ENCODE measurements around the gene PPP2R1B. TPM values are rescaled to one million over a fixed set of nuclear protein-coding genes. Genes with fewer than 3 reads are reported as not detected.
A peak's percentile ranks its signal among the peaks of the same experiment; 100 is the strongest.

The PPP2R1B gene
- total and polyA plus RNA-seq, 2 donors (not counting 3 experiments of a cell fraction or from before 2014, with no cell fraction given), result 18.0 to 50.8 TPM

DNA sequence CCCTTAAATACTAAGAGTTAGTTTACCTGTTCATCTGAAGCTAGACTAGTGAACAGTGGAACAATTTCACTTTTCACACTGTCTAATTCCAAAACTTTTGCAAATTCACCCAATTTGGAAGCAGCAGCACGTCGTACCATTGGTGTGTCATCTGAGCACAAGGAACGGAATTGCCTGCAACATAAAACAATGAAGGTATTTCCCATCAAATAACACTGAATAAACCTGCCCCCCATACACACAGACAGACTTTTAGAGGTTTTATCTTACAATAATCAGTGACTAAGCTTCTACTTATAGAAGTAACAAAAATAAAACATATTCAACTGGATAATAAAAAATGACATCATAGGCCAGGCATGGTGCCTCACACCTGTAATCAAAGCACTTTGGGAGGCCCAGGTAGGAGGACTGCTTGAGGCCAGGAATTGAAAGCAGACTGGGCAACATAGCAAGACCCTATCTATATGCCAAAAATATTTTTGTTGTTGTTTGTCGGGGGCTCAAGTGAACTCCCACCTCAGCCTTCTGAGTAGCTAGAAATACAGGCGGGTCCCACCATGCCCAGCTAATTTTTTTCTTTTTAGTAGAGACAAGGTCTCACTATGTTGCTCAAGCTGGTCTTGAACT, 6.3 kb downstream of the PPP2R1B start:
- no peaks in the 10 kb centered on the region for H3K27me3 ChIP-seq (ENCODE audit: control insufficient read depth in 2 of 2, insufficient read depth in 2 of 2, low read length in 2 of 2)
- no peak overlapping the region for H3K4me3 ChIP-seq (replicated peaks in 1 of 3; ENCODE audit: insufficient read depth in 1 of 3, low read depth in 1 of 3, low read length in 3 of 3)
- no peaks in the 10 kb centered on the region for H3K9me3 ChIP-seq (replicated peaks; ENCODE audit: control insufficient read depth, insufficient read depth, low read length)
- no peak overlapping the region for H3K9ac ChIP-seq (replicated peaks; ENCODE audit: extremely low read depth, insufficient read depth, low read length)
- no peaks in the 10 kb centered on the region for H3K9me1 ChIP-seq (replicated peaks; ENCODE audit: control insufficient read depth, extremely low read depth, insufficient read depth, low read length)
- peaks cover 4% of the 10 kb centered on the region for H3K4me1 ChIP-seq (ENCODE audit: control insufficient read depth, extremely low read depth, insufficient read depth, low read length)
- H3K36me3 ChIP-seq (ENCODE audit: control insufficient read depth in 2 of 2, extremely low read depth in 1 of 2, insufficient read depth in 2 of 2, low read length in 2 of 2), result peaks cover 6 to 21% of the 10 kb centered on the region in 2 experiments
- dilution Hi-C loops (cut with MboI; ENCODE audit: extremely low pct_ligation_motif_present, low sequenced_read_pairs), result no loop called here
- ChIA-PET CTCF (interaction anchor here (0.9 to 2.8 kb wide), 7 partner anchors 8 to 157 kb away, joined by 3 to 12 read pairs (median 3); partner anchors contain the start of gene SIK2), POLR2A (no interaction called here)
- H2AFZ ChIP-seq (ENCODE audit: low read depth, low read length), result no peak overlapping the region
- TF ChIP-seq FOS (IDR thresholded peaks at IDR 0.05; ENCODE audit: borderline replicate concordance, insufficient read depth, low read length) (no peak), JUN (IDR thresholded peaks at IDR 0.05; ENCODE audit: borderline replicate concordance, insufficient read depth, insufficient read length, low read depth) (peak; percentile 51)
- TF ChIP-seq, protein P1, sequence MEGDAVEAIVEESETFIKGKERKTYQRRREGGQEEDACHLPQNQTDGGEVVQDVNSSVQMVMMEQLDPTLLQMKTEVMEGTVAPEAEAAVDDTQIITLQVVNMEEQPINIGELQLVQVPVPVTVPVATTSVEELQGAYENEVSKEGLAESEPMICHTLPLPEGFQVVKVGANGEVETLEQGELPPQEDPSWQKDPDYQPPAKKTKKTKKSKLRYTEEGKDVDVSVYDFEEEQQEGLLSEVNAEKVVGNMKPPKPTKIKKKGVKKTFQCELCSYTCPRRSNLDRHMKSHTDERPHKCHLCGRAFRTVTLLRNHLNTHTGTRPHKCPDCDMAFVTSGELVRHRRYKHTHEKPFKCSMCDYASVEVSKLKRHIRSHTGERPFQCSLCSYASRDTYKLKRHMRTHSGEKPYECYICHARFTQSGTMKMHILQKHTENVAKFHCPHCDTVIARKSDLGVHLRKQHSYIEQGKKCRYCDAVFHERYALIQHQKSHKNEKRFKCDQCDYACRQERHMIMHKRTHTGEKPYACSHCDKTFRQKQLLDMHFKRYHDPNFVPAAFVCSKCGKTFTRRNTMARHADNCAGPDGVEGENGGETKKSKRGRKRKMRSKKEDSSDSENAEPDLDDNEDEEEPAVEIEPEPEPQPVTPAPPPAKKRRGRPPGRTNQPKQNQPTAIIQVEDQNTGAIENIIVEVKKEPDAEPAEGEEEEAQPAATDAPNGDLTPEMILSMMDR (IDR thresholded peaks at IDR 0.05; ENCODE audit: extremely low read depth in 1 of 2, insufficient read depth in 1 of 2, low read depth in 1 of 2, low read length in 2 of 2), result no peak
- no TSS peak for BruUV-seq (replicated peaks)
- H3K27ac ChIP-seq (ENCODE audit: insufficient read depth, low read depth, low read length), result no peak overlapping the region
- H4K20me1 ChIP-seq (replicated peaks; ENCODE audit: control insufficient read depth, extremely low read depth, insufficient read depth, low read length), result peaks cover 2% of the 10 kb centered on the region
- DNase-seq (ENCODE audit: low read depth, low spot score) (peak; percentile 26), FAIRE-seq (no peak)
- H3K79me2 ChIP-seq (ENCODE audit: control insufficient read depth, insufficient read depth, low read length), result peaks cover 4% of the 10 kb centered on the region
- no peak overlapping the region for H3K4me2 ChIP-seq (ENCODE audit: insufficient read depth, low read length)
- intact Hi-C loops (cut with micrococcal nuclease), result no loop called here

DNA sequence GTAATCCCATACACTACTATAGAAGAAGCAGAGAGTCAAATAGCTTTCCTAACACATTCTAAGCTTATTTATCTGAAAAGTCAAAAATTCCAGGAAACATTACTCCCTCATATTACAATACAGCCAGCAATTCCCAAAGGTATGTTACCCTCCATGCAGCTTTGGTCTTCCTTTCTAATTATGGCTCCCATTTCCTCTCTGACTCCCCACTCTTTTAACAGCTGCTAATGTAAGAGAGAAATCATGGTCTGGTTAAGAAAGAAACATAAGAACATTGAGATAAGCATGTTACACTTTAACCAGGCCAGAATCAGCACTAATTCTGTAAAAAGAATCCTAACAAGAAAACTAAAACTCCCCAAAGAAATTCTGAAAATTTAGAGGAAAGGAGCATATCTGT, 6.8 kb downstream of the PPP2R1B start:
- peak; percentile 20 for DNase-seq (ENCODE audit: low read depth, low spot score)
- Histone ChIP-seq H3K27ac (ENCODE audit: insufficient read depth, low read depth, low read length) (no peak overlapping the region), H3K36me3 (ENCODE audit: control insufficient read depth in 2 of 2, extremely low read depth in 1 of 2, insufficient read depth in 2 of 2, low read length in 2 of 2) (peaks cover 6 to 22% of the 10 kb centered on the region in 2 experiments), H3K4me1 (ENCODE audit: control insufficient read depth, extremely low read depth, insufficient read depth, low read length) (no peaks in the 10 kb centered on the region), H3K9ac (replicated peaks; ENCODE audit: extremely low read depth, insufficient read depth, low read length) (no peak overlapping the region), H3K9me3 (replicated peaks; ENCODE audit: control insufficient read depth, insufficient read depth, low read length) (no peaks in the 10 kb centered on the region), H3K27me3 (ENCODE audit: control insufficient read depth in 2 of 2, insufficient read depth in 2 of 2, low read length in 2 of 2) (no peaks in the 10 kb centered on the region), H3K9me1 (replicated peaks; ENCODE audit: control insufficient read depth, extremely low read depth, insufficient read depth, low read length) (no peaks in the 10 kb centered on the region), H2AFZ (ENCODE audit: low read depth, low read length) (no peak overlapping the region), H3K4me2 (ENCODE audit: insufficient read depth, low read length) (no peak overlapping the region), H3K79me2 (ENCODE audit: control insufficient read depth, insufficient read depth, low read length) (no peaks in the 10 kb centered on the region), H4K20me1 (replicated peaks; ENCODE audit: control insufficient read depth, extremely low read depth, insufficient read depth, low read length) (peaks cover 2% of the 10 kb centered on the region), H3K4me3 (replicated peaks in 1 of 3; ENCODE audit: insufficient read depth in 1 of 3, low read depth in 1 of 3, low read length in 3 of 3) (no peak overlapping the region)
- FAIRE-seq, result no peak
- POLR2A ChIA-PET, result no interaction called here
- TF ChIP-seq JUN (IDR thresholded peaks at IDR 0.05; ENCODE audit: borderline replicate concordance, insufficient read depth, insufficient read length, low read depth) (no peak), MYC (IDR thresholded peaks at IDR 0.05; ENCODE audit: low read depth, low read length) (no peak), GATA2 (IDR thresholded peaks at IDR 0.05; ENCODE audit: insufficient read depth, insufficient read length, low read depth, low read length) (no peak)
- TSS peak; percentile 8 for BruUV-seq (replicated peaks)
- intact Hi-C loops (cut with micrococcal nuclease) (no loop called here), dilution Hi-C loops (cut with MboI; ENCODE audit: extremely low pct_ligation_motif_present, low sequenced_read_pairs) (no loop called here)
- CTCF ChIA-PET, result interaction anchor here (1.1 to 2.8 kb wide), 6 partner anchors 9 to 157 kb away, joined by 3 to 12 read pairs (median 3); partner anchors contain the start of gene SIK2
